Adrenal gland (tissue), 12 donors: ENCODE results near the gene MICU1. TPM values are rescaled to one million over a fixed set of nuclear protein-coding genes. Genes with fewer than 3 reads are reported as not detected.
"Not testable (repeated sequence)": the region's sequence is repeated elsewhere in the genome, so short reads cannot be mapped to it uniquely, and the experiment has no call there.

Experiments used
- DNase-seq, 7 donors: peaks; one replicate each; pipeline ENCODE4 v3.0.0-alpha.2; 2019 to 2020
- H3K27ac ChIP-seq, 5 donors: fragments of 200-600 bp; sonication (generic) in 4 of 5; 1 replicate in 3 of 5; 2 replicates in 2 of 5; pipeline versions ENCODE4 v1.5.1 to v1.8.0; 2016 to 2020; ENCODE audit warnings: mild to moderate bottlenecking in 1 of 5
- H3K27me3 ChIP-seq: fragments of 200-600 bp; 2 replicates; pipeline ENCODE4 v1.8.0; 2021
- H3K36me3 ChIP-seq, 2 donors: fragments of 200-600 bp; replicated peaks in 1 of 2; 1 replicate in 1 of 2; 2 replicates in 1 of 2; pipeline versions ENCODE4 v1.5.1 to v1.8.0; 2018 to 2022
- H3K4me1 ChIP-seq, 2 donors: fragments of 200-600 bp; replicated peaks in 1 of 2; 1 replicate in 1 of 2; 2 replicates in 1 of 2; pipeline versions ENCODE4 v1.5.1 to v1.8.0; 2018 to 2021
- H3K4me3 ChIP-seq, 4 donors: fragments of 200-600 bp; sonication (generic) in 3 of 4; one replicate each; pipeline ENCODE4 v1.5.1; 2016 to 2018
- H3K9me3 ChIP-seq, 3 donors: fragments of 200-600 bp; sonication (generic) in 1 of 3; replicated peaks in 1 of 3; 1 replicate in 2 of 3; 2 replicates in 1 of 3; pipeline versions ENCODE4 v1.5.1 to v1.8.0; 2016 to 2021
- POLR2A ChIP-seq, 2 donors: fragments of 450-650 bp; IDR thresholded peaks; one replicate each; pipeline ENCODE4 v1.6.1; 2017; ENCODE audit warnings: antibody characterized with exemption in 2 of 2, mild to moderate bottlenecking in 2 of 2, moderate library complexity in 1 of 2
- WGBS, 4 donors: extraction: QIAGEN DNeasy Blood & Tissue Kit in 2 of 4; methylation state at CpG; one replicate each; pipeline versions ENCODE4 v1.1.5 to v1.1.7; 2013 to 2017; 5-methylcytosine and 5-hydroxymethylcytosine counted together
- intact Hi-C, 2 donors: fragments of 100-400 bp; cut with DNase I; formaldehyde crosslinking; loops; one replicate each; pipeline versions ENCODE4 v1.14.1 to v1.15.0; 2022 to 2023
- polyA plus RNA-seq, 3 donors: library from polyadenylated mRNA; stranded (reverse); fragments of 200-250 nt in 2 of 3; fragments of 350-450 nt in 1 of 3; fragmentation: Illumina TruSeq in 1 of 3; extraction: RNeasy Lipid Tissue Mini Kit (QIAGEN cat#74804) in 1 of 3; gene quantifications; one replicate each; pipeline ENCODE4 v1.2.3, GENCODE V29; 2013 to 2014
- total RNA-seq, 9 donors: library from RNA; depleted of rRNA in 4 of 9; stranded (reverse); fragments of >200 nt in 4 of 9; fragments of 120-200 nt in 1 of 9; fragmentation: NEBNext Ultra II Directional in 1 of 9; extraction: Animal tissue kit (Norgen Biotek cat#: 25700) in 1 of 9; gene quantifications; one replicate each; pipeline versions ENCODE4 v1.1.0 to v1.2.4, GENCODE V29; 2013 to 2023
- TF ChIP-seq, protein P1 (sequence below), 6 experiments: fragments of 450-650 bp in 4 of 6; fragments of 200-600 bp in 2 of 6; sonication (generic) in 1 of 6; IDR thresholded peaks; 1 replicate in 5 of 6; 2 replicates in 1 of 6; pipeline versions ENCODE4 v1.5.1 to v1.8.0; 2016 to 2021; ENCODE audit warnings: antibody characterized with exemption in 6 of 6, mild to moderate bottlenecking in 2 of 6, moderate library complexity in 1 of 6
- donor health status: healthy with polysubstance abuse.
- donor health status: Bipolar disorder and iron deficiency.
- donor health status: DM: yes; HTN: yes; CAD: no.
- donor health status: DM: no; HTN: no; CAD: no.
- donor health status: DM: no; HTN: no; CAD: no.
- donor health status: DM: yes; HTN: yes; CAD: no.

Gene MICU1
- total and polyA plus RNA-seq, 12 donors, result 56.5 to 122 (median 90.2) TPM

DNA sequence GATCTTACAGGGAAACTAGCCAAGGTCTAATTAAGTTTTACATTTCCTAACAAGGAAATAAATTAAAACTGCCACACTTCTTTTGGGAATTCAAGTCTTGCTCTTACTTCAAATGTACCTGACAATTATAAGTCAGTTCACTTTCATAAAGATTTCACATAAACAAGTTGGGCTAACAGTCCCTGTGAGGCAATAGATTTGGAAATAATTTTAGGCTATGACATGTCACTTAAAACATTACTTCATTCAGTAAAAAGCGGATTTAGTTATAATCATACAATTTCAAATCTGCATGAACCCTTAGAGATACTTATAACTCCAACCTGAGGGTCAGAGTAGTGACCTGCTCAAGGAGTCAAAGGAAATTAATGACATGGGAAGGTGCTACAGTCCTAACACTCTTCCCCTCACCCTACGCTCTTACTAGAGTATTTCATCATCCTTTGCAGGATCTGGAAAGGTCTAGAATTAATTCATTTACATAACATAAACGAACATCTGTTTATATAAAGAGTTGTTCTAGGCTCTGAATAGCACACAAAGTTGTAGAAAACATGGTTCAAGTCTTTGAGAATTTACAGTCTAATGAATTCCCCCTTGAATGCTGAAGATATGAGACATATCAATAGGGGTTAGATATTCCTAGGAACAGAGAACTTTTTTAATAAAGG lies 238.8 kb downstream of the MICU1 start:
- H3K36me3 ChIP-seq, result no peaks in the 10 kb centered on the region
- no peak overlapping the region for H3K27ac ChIP-seq
- TF ChIP-seq POLR2A (IDR thresholded peaks at IDR 0.05), result no peak
- TF ChIP-seq, protein P1, sequence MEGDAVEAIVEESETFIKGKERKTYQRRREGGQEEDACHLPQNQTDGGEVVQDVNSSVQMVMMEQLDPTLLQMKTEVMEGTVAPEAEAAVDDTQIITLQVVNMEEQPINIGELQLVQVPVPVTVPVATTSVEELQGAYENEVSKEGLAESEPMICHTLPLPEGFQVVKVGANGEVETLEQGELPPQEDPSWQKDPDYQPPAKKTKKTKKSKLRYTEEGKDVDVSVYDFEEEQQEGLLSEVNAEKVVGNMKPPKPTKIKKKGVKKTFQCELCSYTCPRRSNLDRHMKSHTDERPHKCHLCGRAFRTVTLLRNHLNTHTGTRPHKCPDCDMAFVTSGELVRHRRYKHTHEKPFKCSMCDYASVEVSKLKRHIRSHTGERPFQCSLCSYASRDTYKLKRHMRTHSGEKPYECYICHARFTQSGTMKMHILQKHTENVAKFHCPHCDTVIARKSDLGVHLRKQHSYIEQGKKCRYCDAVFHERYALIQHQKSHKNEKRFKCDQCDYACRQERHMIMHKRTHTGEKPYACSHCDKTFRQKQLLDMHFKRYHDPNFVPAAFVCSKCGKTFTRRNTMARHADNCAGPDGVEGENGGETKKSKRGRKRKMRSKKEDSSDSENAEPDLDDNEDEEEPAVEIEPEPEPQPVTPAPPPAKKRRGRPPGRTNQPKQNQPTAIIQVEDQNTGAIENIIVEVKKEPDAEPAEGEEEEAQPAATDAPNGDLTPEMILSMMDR (IDR thresholded peaks at IDR 0.05), result no peak
- H3K4me1 ChIP-seq, result no peaks in the 10 kb centered on the region
- no peak overlapping the region for H3K4me3 ChIP-seq
- no peaks in the 10 kb centered on the region for H3K27me3 ChIP-seq
- no peaks in the 10 kb centered on the region for H3K9me3 ChIP-seq
- DNase-seq, result no peak
- intact Hi-C loops, result no loop called here
- 56 to 81% (median 68%) methylated on average over 3 of the region's 3 CpGs for WGBS, 4 donors

DNA sequence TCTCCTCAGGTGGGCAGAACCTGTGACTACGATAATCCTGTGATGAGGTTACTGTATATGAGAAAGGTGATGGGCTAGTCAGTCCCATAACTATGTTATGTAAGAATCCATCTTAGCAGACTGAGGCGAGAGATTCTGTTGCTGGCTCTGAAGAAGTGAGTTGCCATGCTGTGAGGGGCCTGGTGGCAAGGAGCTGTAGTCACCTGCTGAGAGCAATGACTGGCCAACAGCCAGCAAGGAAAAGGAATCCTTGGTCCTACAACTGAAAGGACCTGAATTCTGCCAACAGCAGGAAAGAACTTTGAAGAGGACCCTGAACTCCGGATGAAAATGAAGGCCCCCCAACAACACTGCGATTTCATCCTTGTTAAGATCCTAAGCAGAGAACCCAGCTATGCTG lies 240.2 kb downstream of the MICU1 start:
- H3K27me3 ChIP-seq, result no peaks in the 10 kb centered on the region
- no peaks in the 10 kb centered on the region for H3K36me3 ChIP-seq
- WGBS, 4 donors, result 81 to 100% (median 86%) methylated on average over 3 to 4 of the region's 4 CpGs
- no peak overlapping the region for H3K4me3 ChIP-seq
- no peaks in the 10 kb centered on the region for H3K4me1 ChIP-seq
- no peaks in the 10 kb centered on the region for H3K9me3 ChIP-seq
- intact Hi-C loops, result no loop called here
- TF ChIP-seq POLR2A (IDR thresholded peaks at IDR 0.05), result no peak
- TF ChIP-seq, protein P1 (IDR thresholded peaks at IDR 0.05), result no peak
- no peak for DNase-seq
- H3K27ac ChIP-seq, result no peak overlapping the region

DNA sequence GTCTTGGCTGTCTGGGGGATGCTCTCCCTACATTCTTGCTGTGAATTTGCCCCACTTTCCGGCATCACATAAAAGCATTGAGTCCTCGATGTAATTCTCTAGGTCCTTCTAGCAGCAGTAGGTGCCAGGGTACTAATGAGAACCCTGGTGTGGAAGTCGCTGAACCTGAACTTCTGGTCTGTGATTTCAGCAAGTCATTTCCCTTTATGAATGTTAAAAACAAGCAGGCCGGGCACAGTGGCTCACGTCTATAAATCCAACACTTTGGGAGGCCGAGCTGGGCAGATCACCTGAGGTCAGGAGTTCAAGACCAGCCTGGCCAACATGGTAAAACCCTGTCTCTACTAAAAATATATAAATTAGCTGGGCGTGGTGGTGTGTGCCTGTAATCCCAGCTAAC lies 240.9 kb downstream of the MICU1 start:
- 76 to 90% (median 84%) methylated on average over 7 of the region's 7 CpGs for WGBS, 4 donors
- H3K4me1 ChIP-seq, H3K27ac ChIP-seq, H3K27me3 ChIP-seq, H3K36me3 ChIP-seq, DNase-seq, H3K9me3 ChIP-seq, H3K4me3 ChIP-seq, intact Hi-C loops: not testable (repeated sequence)

DNA sequence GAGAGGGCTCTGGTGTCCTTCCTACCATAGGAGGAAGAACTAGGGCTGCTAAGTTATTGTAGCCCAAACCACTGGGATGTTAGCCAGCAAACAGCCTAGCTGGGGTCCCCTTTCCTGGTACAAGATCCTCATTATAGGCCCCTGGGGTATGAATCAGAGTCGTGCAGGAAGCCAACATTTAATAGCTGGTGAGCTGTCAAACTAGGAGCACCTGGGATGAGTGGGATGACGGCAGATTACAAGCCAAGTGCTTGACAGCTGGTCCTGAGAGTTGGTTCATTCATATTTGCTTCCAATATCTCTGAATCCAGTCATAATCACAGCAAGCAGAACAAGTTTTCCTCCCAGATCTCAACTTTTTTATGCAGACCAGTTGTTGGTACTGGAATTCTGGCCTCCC lies 246.1 kb downstream of the MICU1 start:
- no peak for TF ChIP-seq POLR2A (IDR thresholded peaks at IDR 0.05)
- TF ChIP-seq, protein P1 (IDR thresholded peaks at IDR 0.05), result no peak
- no peaks in the 10 kb centered on the region for H3K36me3 ChIP-seq
- no peak overlapping the region for H3K4me3 ChIP-seq
- no peaks in the 10 kb centered on the region for H3K27me3 ChIP-seq
- H3K27ac ChIP-seq, result no peak overlapping the region
- H3K9me3 ChIP-seq, result no peaks in the 10 kb centered on the region
- DNase-seq, result no peak
- no peaks in the 10 kb centered on the region for H3K4me1 ChIP-seq
- intact Hi-C loops, result no loop called here
- 78 to 100% (median 89%) methylated on average over 2 of the region's 2 CpGs for WGBS, 4 donors

DNA sequence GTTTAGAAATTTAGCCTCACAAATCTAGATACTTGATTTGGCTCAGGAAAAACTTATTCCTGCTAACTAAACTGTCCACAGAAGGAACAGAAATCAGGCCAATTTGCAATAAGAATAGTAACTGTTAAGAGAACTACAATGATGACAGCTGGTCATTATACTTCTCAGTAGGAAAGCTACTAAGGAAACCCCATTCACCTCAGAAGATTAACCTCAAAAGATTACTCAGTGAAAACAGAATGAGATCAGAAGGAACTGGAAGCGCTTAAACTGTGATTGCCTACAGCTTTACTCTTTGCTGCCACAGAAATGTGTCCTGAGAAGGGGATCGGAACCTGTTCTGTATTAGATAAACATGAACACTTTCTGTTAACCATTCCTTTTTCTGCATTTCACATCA lies 246.8 kb downstream of the MICU1 start:
- H3K9me3 ChIP-seq, result no peaks in the 10 kb centered on the region

More for the DNA sequence above, 246.8 kb downstream of the MICU1 start:
- TF ChIP-seq POLR2A (IDR thresholded peaks at IDR 0.05), result no peak
- DNase-seq, result no peak
- Histone ChIP-seq H3K36me3 (peaks cover 0 to 3% of the 10 kb centered on the region in 2 donors), H3K4me3 (no peak overlapping the region), H3K27ac (no peak overlapping the region), H3K4me1 (no peaks in the 10 kb centered on the region), H3K27me3 (no peaks in the 10 kb centered on the region)
- WGBS, 4 donors, result 87 to 98% (median 96%) methylated on average over 2 of the region's 2 CpGs
- intact Hi-C loops, result no loop called here
